ENCODE measurements around the gene JKAMP. TPM values are rescaled to one million over a fixed set of nuclear protein-coding genes. Genes with fewer than 3 reads are reported as not detected.

Gene JKAMP
- polyA plus RNA-seq, 1 experiment = 208 TPM

DNA sequence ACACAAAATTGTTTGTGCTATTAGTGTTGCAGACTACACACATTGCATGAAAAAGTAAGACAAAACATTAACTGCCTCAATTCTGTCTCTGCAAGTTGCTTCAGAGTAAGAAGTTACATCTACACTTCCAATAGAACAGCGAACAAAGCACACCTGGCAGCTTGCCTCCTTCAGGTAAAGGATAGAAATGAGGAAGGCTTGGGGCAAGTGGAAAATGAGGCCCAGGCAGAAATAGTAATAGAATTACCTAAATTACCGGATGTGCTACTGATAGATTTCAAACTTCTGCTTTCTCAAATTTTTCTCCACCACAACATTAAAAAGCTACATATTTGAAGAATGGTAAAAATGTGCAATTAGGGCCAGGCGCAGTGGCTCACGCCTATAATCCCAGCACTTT, 54.6 kb downstream of the JKAMP start:
- TF ChIP-seq, protein P1, sequence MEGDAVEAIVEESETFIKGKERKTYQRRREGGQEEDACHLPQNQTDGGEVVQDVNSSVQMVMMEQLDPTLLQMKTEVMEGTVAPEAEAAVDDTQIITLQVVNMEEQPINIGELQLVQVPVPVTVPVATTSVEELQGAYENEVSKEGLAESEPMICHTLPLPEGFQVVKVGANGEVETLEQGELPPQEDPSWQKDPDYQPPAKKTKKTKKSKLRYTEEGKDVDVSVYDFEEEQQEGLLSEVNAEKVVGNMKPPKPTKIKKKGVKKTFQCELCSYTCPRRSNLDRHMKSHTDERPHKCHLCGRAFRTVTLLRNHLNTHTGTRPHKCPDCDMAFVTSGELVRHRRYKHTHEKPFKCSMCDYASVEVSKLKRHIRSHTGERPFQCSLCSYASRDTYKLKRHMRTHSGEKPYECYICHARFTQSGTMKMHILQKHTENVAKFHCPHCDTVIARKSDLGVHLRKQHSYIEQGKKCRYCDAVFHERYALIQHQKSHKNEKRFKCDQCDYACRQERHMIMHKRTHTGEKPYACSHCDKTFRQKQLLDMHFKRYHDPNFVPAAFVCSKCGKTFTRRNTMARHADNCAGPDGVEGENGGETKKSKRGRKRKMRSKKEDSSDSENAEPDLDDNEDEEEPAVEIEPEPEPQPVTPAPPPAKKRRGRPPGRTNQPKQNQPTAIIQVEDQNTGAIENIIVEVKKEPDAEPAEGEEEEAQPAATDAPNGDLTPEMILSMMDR (IDR thresholded peaks at IDR 0.05; ENCODE audit: low read depth, low read length) = no peak
- Histone ChIP-seq H3K4me3 (ENCODE audit: low read depth, low read length) (no peak overlapping the region), H3K27ac (ENCODE audit: low read depth, low read length) (no peak overlapping the region), H3K9me3 (ENCODE audit: control insufficient read depth, insufficient read depth, low read length) (no peaks in the 10 kb centered on the region), H3K27me3 (ENCODE audit: control insufficient read depth, insufficient read depth, low read length) (no peaks in the 10 kb centered on the region)
- ChIA-PET CTCF (no interaction called here), POLR2A (no interaction called here)
- no peak for DNase-seq (ENCODE audit: low read depth, low spot score)

DNA sequence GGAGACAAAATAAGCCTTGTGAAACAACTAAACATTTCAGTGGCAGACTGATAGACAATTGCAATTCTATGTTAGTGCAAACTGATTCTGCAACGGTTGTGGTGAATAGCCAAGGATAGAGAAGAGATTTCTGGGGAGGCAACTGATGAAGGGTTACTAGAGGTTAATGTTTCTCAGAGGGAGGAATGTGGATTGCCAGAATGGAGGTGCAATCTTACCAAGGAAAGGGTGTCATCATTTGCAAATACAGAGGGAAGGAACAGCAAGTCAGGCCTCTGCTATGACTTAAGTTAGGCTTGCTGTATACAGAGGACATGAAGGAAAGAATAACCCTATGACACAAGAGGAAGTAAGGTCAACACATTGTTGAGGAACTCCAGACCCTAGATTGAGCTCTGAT, 56.5 kb downstream of the JKAMP start:
- no peak overlapping the region for H3K4me3 ChIP-seq (ENCODE audit: low read depth, low read length)
- ChIA-PET CTCF (interaction anchor here (1.4 to 2.0 kb wide), 2 partner anchors 34 to 36 kb away, joined by 3 to 7 read pairs; partner anchors contain the start of gene CCDC175), POLR2A (no interaction called here)
- no peaks in the 10 kb centered on the region for H3K9me3 ChIP-seq (ENCODE audit: control insufficient read depth, insufficient read depth, low read length)
- DNase-seq (ENCODE audit: low read depth, low spot score) = no peak
- TF ChIP-seq, protein P1 (IDR thresholded peaks at IDR 0.05; ENCODE audit: low read depth, low read length) = no peak
- no peak overlapping the region for H3K27ac ChIP-seq (ENCODE audit: low read depth, low read length)
- H3K27me3 ChIP-seq (ENCODE audit: control insufficient read depth, insufficient read depth, low read length) = no peaks in the 10 kb centered on the region

DNA sequence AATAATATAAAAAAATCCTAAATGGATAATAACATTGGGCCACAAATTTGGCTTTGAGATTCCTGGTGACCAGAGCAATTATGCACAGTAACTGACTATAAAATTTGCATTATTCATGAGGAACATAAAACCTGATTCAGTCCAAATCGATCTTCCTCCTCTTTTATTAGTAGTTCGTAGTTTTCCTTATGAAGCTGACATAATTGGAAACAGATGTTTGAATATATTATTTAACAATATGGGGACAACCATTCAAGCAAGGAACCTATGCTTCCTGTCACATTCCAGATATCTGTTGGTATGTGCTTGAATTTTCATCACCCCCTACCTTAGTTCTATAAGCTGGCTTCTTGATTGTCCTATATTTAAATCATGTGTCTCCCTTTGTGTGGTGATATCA, 57.4 kb downstream of the JKAMP start:
- ChIA-PET CTCF (interaction anchor here (1.1 to 2.0 kb wide), 2 partner anchors 34 to 35 kb away, joined by 4 to 7 read pairs; partner anchors contain the start of gene CCDC175), POLR2A (no interaction called here)
- DNase-seq (ENCODE audit: low read depth, low spot score) = no peak
- TF ChIP-seq, protein P1 (IDR thresholded peaks at IDR 0.05; ENCODE audit: low read depth, low read length) = no peak
- Histone ChIP-seq H3K4me3 (ENCODE audit: low read depth, low read length) (no peak overlapping the region), H3K27me3 (ENCODE audit: control insufficient read depth, insufficient read depth, low read length) (no peaks in the 10 kb centered on the region), H3K27ac (ENCODE audit: low read depth, low read length) (no peak overlapping the region), H3K9me3 (ENCODE audit: control insufficient read depth, insufficient read depth, low read length) (no peaks in the 10 kb centered on the region)

DNA sequence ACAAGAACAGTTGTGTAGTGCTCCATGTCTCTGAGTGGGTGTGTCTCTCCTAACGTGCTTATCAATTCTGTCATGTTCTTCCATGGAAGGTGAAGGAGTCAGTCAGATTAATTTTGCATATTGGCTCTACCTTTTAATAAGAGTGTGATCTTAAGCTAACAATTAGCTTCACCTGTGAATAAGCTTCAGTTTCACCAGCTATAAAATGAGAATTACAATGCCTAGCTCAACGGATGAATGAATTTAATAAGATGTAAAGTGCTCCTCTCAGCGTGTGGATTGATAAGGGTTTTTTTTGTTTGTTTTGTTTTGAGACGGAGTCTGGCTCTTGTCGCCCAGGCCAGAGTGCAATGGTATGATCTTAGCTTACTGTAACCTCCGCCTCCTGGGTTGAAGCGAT, 59.6 kb downstream of the JKAMP start:
- DNase-seq (ENCODE audit: low read depth, low spot score) = no peak
- ChIA-PET POLR2A (no interaction called here), CTCF (interaction anchor here (1.0 to 2.3 kb wide), 2 partner anchors 33 to 36 kb away, joined by 4 to 12 read pairs; partner anchors contain the start of gene CCDC175)
- Histone ChIP-seq H3K9me3 (ENCODE audit: control insufficient read depth, insufficient read depth, low read length) (no peaks in the 10 kb centered on the region), H3K4me3 (ENCODE audit: low read depth, low read length) (no peak overlapping the region), H3K27me3 (ENCODE audit: control insufficient read depth, insufficient read depth, low read length) (peaks cover 2% of the 10 kb centered on the region), H3K27ac (ENCODE audit: low read depth, low read length) (no peak overlapping the region)
- TF ChIP-seq, protein P1 (IDR thresholded peaks at IDR 0.05; ENCODE audit: low read depth, low read length) = no peak

DNA sequence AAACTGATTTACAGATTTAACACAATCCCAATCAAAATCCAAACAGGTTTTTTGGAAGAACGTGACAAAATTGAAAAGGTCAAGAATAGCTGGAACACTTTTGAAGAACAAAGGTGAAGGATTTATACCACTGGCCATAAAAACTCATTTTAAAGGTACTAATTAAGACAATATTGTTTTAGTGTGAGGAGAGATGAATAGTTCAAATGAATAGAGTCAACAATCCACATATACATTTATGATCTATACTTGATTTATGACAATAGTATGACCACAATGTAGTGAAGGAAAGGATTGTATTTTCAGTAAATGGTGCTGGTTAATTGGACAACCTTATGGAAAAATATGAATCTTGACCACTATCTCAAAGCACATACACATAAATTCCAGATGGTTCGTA, 63.0 kb downstream of the JKAMP start:
- no peak overlapping the region for H3K4me3 ChIP-seq (ENCODE audit: low read depth, low read length)
- no peak for DNase-seq (ENCODE audit: low read depth, low spot score)
- POLR2A ChIA-PET = no interaction called here
- H3K9me3 ChIP-seq (ENCODE audit: control insufficient read depth, insufficient read depth, low read length) = no peaks in the 10 kb centered on the region; the same call in 1 of the 2 replicates
- TF ChIP-seq, protein P1 (IDR thresholded peaks at IDR 0.05; ENCODE audit: low read depth, low read length) = no peak
- CTCF ChIA-PET = interaction anchor here (1.0 to 1.1 kb wide), 2 partner anchors 29 to 40 kb away, joined by 5 to 6 read pairs; partner anchors contain the start of gene CCDC175
- H3K27ac ChIP-seq (ENCODE audit: low read depth, low read length) = no peak overlapping the region
- H3K27me3 ChIP-seq (ENCODE audit: control insufficient read depth, insufficient read depth, low read length) = peaks cover 3% of the 10 kb centered on the region

Other genes starting within 250 kb of the JKAMP start
- 1.7 and 2.4 TPM in 2 replicates for gene GPR135, start 19.1 kb upstream of the JKAMP start, polyA plus RNA-seq (2011; rRNA removed)
- 49.8 and 67.3 TPM in 2 replicates for gene L3HYPDH, start 109 bp upstream of the JKAMP start, polyA plus RNA-seq (2011; rRNA removed)
- gene CCDC175, start 92.3 kb downstream of the JKAMP start, polyA plus RNA-seq (2011; rRNA removed) = not detected in 2 replicates